Body of pancreas (tissue), 4 donors: ENCODE data around the gene NISCH. TPM values are rescaled to one million over a fixed set of nuclear protein-coding genes. Genes with fewer than 3 reads are reported as not detected.

Experiments used
- ATAC-seq: fragments of 150-250 bp; one replicate; pipeline ENCODE4 v1.9.1; 2016
- DNase-seq, 4 donors: peaks; one replicate each; pipeline ENCODE4 v3.0.0-alpha.2; 2019
- H3K27ac ChIP-seq, 4 donors: fragments of 200-600 bp; sonication (generic); 1 replicate in 3 of 4; 2 replicates in 1 of 4; pipeline versions ENCODE4 v1.5.1 to v1.6.1; 2016 to 2019; ENCODE audit warnings: mild to moderate bottlenecking in 1 of 4, mixed read lengths in 1 of 4, moderate library complexity in 1 of 4
- H3K27me3 ChIP-seq, 2 donors: fragments of 200-600 bp; sonication (generic); one replicate each; pipeline ENCODE4 v1.6.0; 2016; ENCODE audit warnings: mild to moderate bottlenecking in 1 of 2
- H3K36me3 ChIP-seq, 2 donors: fragments of 200-600 bp; sonication (generic); replicated peaks in 1 of 2; 2 replicates each; pipeline ENCODE4 v1.5.1; 2016; ENCODE audit warnings: low read depth in 2 of 2; ENCODE audit not compliant: insufficient read depth in 1 of 2
- H3K4me1 ChIP-seq: fragments of 200-600 bp; sonication (generic); one replicate; pipeline ENCODE4 v1.6.0; 2016
- H3K4me3 ChIP-seq, 2 donors: fragments of 200-600 bp; sonication (generic); 1 replicate in 1 of 2; 2 replicates in 1 of 2; pipeline ENCODE4 v1.5.1; 2016 to 2019
- H3K9me3 ChIP-seq, 3 donors: fragments of 200-600 bp; sonication (generic); 1 replicate in 2 of 3; 2 replicates in 1 of 3; pipeline ENCODE4 v1.5.1; 2016
- POLR2A ChIP-seq, 3 donors: fragments of 450-650 bp; IDR thresholded peaks; one replicate each; pipeline ENCODE4 v1.6.1; 2016; ENCODE audit warnings: antibody characterized with exemption in 3 of 3, mild to moderate bottlenecking in 2 of 3
- WGBS, 2 donors: methylation state at CpG; one replicate each; pipeline ENCODE4 v1.1.5; 2017; 5-methylcytosine and 5-hydroxymethylcytosine counted together
- intact Hi-C: fragments of 100-400 bp; cut with DNase I; formaldehyde crosslinking; loops from one replicate; pipeline ENCODE4 v1.15.1; 2023
- total RNA-seq, 2 donors: library from RNA; depleted of rRNA; stranded (reverse); fragments of >200 nt; gene quantifications; one replicate each; pipeline ENCODE4 v1.1.0, GENCODE V29; 2016
- TF ChIP-seq, protein P1 (sequence below), 7 experiments: fragments of 450-650 bp in 4 of 7; fragments of 200-600 bp in 3 of 7; sonication (generic) in 3 of 7; IDR thresholded peaks; one replicate each; pipeline ENCODE4 v1.5.1; 2016 to 2019; ENCODE audit warnings: antibody characterized with exemption in 7 of 7

Gene NISCH
- total RNA-seq, 2 donors from 2014 or later, result 58.9 to 115 TPM

DNA sequence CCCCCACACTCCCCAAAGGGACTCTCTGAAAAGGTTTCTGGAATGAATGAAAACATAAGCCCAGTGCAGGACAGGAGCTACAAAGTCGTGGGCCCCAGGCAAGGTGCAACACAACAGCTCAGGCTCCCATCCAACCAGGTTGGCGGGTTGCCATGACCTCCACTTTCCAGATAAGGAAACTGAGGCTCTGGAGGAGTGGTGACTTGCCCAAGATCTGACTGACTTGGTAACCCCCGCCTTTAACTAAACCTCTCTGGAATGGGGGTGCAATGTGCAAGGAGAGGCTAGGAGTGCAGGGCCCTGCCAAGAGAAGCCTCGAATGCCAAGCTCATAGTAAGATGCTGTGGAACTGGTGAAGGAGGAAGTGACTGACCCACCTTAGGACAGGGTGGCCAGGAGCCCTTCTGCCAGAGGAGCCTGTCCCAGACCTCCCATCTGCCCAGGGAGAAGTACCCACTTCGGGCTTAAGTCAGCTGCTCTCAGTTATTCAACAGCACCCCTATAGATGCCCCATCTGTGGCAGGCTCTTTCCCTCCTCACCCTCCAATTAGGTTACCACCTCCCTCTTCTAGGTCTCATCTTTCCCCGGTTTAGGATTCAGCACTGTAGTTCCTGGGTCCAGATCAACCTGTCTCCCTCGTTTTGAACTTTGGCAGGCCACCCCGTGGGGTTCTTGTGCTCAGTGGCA is 1.0 kb upstream of the NISCH start:
- Histone ChIP-seq H3K27me3 (no peaks in the 10 kb centered on the region), H3K27ac (peak overlapping the region; percentile 81 to 93 (median 92)), H3K4me1 (peaks cover 49% of the 10 kb centered on the region), H3K36me3 (peaks cover 0 to 6% of the 10 kb centered on the region in 2 donors), H3K9me3 (no peaks in the 10 kb centered on the region), H3K4me3 (no peak overlapping the region)
- DNase-seq (peak in 2 of 4 donors; percentile 38), ATAC-seq (no peak)
- 36 to 38% methylated on average over 7 to 8 of the region's 8 CpGs for WGBS, 2 donors
- intact Hi-C loops, result loop anchor here (10.0 kb wide), 1 partner anchor 80 kb away; the partner anchor contains the start of genes NT5DC2 and UQCC5
- TF ChIP-seq, protein P1, sequence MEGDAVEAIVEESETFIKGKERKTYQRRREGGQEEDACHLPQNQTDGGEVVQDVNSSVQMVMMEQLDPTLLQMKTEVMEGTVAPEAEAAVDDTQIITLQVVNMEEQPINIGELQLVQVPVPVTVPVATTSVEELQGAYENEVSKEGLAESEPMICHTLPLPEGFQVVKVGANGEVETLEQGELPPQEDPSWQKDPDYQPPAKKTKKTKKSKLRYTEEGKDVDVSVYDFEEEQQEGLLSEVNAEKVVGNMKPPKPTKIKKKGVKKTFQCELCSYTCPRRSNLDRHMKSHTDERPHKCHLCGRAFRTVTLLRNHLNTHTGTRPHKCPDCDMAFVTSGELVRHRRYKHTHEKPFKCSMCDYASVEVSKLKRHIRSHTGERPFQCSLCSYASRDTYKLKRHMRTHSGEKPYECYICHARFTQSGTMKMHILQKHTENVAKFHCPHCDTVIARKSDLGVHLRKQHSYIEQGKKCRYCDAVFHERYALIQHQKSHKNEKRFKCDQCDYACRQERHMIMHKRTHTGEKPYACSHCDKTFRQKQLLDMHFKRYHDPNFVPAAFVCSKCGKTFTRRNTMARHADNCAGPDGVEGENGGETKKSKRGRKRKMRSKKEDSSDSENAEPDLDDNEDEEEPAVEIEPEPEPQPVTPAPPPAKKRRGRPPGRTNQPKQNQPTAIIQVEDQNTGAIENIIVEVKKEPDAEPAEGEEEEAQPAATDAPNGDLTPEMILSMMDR (IDR thresholded peaks at IDR 0.05), result no peak
- TF ChIP-seq POLR2A (IDR thresholded peaks at IDR 0.05), result no peak

DNA sequence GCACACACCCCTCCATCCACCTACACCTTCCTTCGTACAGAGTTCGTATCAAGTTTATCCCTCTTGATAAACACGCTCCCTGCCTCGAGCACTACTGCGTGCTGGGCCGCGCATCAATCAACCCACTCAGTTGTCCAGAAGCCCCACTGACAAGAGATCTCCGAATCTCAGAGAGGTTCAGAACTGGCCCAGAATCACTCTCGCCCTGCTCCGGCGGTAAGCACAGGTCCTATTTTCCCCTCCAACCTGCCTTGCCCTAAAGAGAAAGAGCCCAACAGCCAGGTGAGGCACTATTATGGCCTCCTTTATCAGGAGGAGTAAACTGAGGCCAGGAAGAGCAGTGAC is 494 bp upstream of the NISCH start:
- 13 to 19% methylated on average over 11 of the region's 11 CpGs for WGBS, 2 donors
- TF ChIP-seq, protein P1 (IDR thresholded peaks at IDR 0.05), result no peak
- TF ChIP-seq POLR2A (IDR thresholded peaks at IDR 0.05), result no peak
- Histone ChIP-seq H3K36me3 (peaks cover 0 to 6% of the 10 kb centered on the region in 2 donors), H3K4me1 (peaks cover 45% of the 10 kb centered on the region), H3K9me3 (no peaks in the 10 kb centered on the region), H3K4me3 (peak overlapping the region; percentile 69 to 88), H3K27ac (peak overlapping the region; percentile 81 to 93 (median 92)), H3K27me3 (no peaks in the 10 kb centered on the region)
- intact Hi-C loops, result loop anchor here (10.0 kb wide), 1 partner anchor 80 kb away; the partner anchor contains the start of genes NT5DC2 and UQCC5
- no peak for DNase-seq
- ATAC-seq, result no peak

DNA sequence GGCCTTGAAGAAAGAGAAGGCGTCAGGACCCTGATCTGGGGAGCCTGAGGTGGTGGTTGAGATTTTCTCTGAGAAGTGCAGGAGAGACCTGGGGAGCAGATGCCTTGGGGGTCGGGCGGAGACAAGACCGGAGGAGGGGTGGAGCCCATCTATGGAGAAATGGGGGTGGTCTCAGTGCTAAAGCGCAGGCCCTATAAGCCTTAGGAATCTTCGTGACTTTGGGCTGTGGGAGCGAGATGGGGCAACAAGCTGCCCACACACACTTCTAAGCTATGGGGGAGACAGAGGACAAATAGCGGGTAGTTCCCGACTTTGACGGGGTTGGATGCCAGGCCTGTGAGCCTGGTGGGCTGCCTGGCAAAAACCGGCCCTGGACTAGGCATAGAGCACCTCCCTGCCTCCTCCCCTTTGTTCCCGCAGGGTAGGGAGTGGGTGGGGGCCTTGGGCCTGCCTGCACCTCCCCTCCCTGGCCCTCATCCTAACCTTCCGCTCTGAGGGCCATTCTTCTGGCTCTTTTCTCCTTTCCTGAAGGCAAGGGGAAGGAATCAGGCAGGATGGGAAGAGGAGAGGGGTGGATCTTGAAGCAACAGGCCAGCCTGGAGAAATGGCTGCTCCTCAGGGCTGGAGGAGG is 880 bp downstream of the NISCH start:
- peak overlapping the region; percentile 50 to 93 (median 86) for H3K27ac ChIP-seq
- no peaks in the 10 kb centered on the region for H3K9me3 ChIP-seq
- H3K4me3 ChIP-seq, result peak overlapping the region; percentile 69 to 88
- ATAC-seq (peak; percentile 13), DNase-seq (peak in 2 of 4 donors; percentile 25 to 33)
- WGBS, 2 donors, result 45 to 51% methylated on average over 13 of the region's 13 CpGs
- intact Hi-C loops, result loop anchor here (10.0 kb wide), 1 partner anchor 79 kb away; the partner anchor contains the start of genes NT5DC2 and UQCC5
- peaks cover 0 to 11% of the 10 kb centered on the region in 2 donors for H3K36me3 ChIP-seq
- peaks cover 34% of the 10 kb centered on the region for H3K4me1 ChIP-seq
- TF ChIP-seq, protein P1 (IDR thresholded peaks at IDR 0.05), result no peak
- no peak for TF ChIP-seq POLR2A (IDR thresholded peaks at IDR 0.05)
- H3K27me3 ChIP-seq, result no peaks in the 10 kb centered on the region

DNA sequence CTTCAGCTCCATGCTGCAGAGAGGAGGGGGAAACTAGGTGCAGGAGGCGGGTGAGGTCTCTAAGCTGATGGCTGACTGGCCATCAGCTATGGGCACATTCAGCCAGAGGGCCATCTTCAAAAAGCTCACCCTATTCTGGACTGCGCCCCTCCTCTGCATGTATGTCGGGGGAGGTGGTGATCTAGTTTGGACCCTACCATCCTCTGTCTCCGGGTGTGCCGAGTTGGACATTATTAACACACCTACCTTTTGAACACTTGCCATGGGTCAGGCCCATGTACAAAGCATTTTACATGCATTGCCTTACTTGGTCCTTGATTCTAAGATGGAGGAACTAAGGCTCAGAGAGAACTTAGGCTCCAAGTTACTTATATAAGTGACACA is 1.4 kb downstream of the NISCH start:
- Histone ChIP-seq H3K27me3 (no peaks in the 10 kb centered on the region), H3K4me3 (no peak overlapping the region), H3K36me3 (peaks cover 0 to 11% of the 10 kb centered on the region in 2 donors), H3K9me3 (no peaks in the 10 kb centered on the region), H3K4me1 (peaks cover 34% of the 10 kb centered on the region), H3K27ac (peak overlapping the region; percentile 50 to 93 (median 86))
- intact Hi-C loops, result loop anchor here (10.0 kb wide), 1 partner anchor 78 kb away; the partner anchor contains the start of genes NT5DC2 and UQCC5
- 70 to 80% methylated on average over 5 of the region's 5 CpGs for WGBS, 2 donors
- no peak for DNase-seq
- TF ChIP-seq, protein P1 (IDR thresholded peaks at IDR 0.05), result no peak
- TF ChIP-seq POLR2A (IDR thresholded peaks at IDR 0.05), result no peak
- no peak for ATAC-seq
